ENCODE data around the gene TRIM69. TPM values are rescaled to one million over a fixed set of nuclear protein-coding genes. Genes with fewer than 3 reads are reported as not detected.
"Not testable (repeated sequence)": the region's sequence is repeated elsewhere in the genome, so short reads cannot be mapped to it uniquely, and the experiment has no call there.

TRIM69 gene
- total and polyA plus RNA-seq, 9 donors: 7.0 to 51.4 (median 19.7) TPM

GRCh38 chr15:44695294-44695693, 41.0 kb upstream of the TRIM69 start:
- Histone ChIP-seq H3K4me3 (no peak overlapping the region), H3K36me3 (no peaks in the 10 kb centered on the region), H3K27ac (no peak overlapping the region), H3K27me3 (no peaks in the 10 kb centered on the region), H3K4me1 (ENCODE audit: insufficient read depth) (no peaks in the 10 kb centered on the region), H3K9me3 (peaks cover 0 to 1% of the 10 kb centered on the region in 2 donors)
- 42 to 49% (median 43%) methylated on average over 3 of the region's 3 CpGs for WGBS, 3 donors
- TF ChIP-seq POLR2A (IDR thresholded peaks at IDR 0.05) (no peak), CTCF (IDR thresholded peaks at IDR 0.05) (no peak), EP300 (IDR thresholded peaks at IDR 0.05) (no peak)
- DNase-seq: no peak
- intact Hi-C loops (cut with DNase I): no loop called here

GRCh38 chr15:44697014-44697413, 39.3 kb upstream of the TRIM69 start:
- Histone ChIP-seq H3K4me3 (no peak overlapping the region), H3K9me3 (peaks cover 0 to 3% of the 10 kb centered on the region in 2 donors), H3K36me3 (no peaks in the 10 kb centered on the region), H3K27me3 (no peaks in the 10 kb centered on the region), H3K27ac (no peak overlapping the region), H3K4me1 (ENCODE audit: insufficient read depth) (no peaks in the 10 kb centered on the region)
- intact Hi-C loops (cut with DNase I): no loop called here
- no peak for DNase-seq
- no peak for TF ChIP-seq EP300 (IDR thresholded peaks at IDR 0.05)
- TF ChIP-seq POLR2A (IDR thresholded peaks at IDR 0.05): no peak
- TF ChIP-seq CTCF (IDR thresholded peaks at IDR 0.05): no peak

DNA sequence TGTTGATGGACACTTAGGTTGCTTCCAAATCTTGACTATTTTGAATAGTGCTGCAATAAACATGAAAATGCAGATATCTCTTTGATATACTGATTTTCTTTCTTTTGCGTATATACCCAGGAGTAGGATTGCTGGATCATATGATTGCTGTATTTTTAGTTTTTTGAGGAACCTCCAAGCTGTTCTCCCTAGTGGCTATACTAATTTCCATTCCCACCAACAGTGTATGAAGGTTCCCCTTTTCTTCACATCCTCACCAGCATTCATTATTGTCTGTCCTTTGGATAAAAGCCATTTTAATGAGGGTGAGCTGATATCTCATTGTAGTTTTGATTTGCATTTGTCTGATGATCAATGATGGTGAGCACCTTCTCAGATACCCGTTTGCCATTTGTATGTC, 37.7 kb upstream of the TRIM69 start:
- intact Hi-C loops (cut with DNase I): no loop called here
- H3K36me3 ChIP-seq: no peaks in the 10 kb centered on the region
- no peaks in the 10 kb centered on the region for H3K4me1 ChIP-seq (ENCODE audit: insufficient read depth)
- TF ChIP-seq POLR2A (IDR thresholded peaks at IDR 0.05) (no peak), EP300 (IDR thresholded peaks at IDR 0.05) (no peak), CTCF (IDR thresholded peaks at IDR 0.05) (no peak)
- peaks cover 0 to 3% of the 10 kb centered on the region in 2 donors for H3K9me3 ChIP-seq
- no peak overlapping the region for H3K27ac ChIP-seq
- WGBS, 3 donors: 82 to 91% (median 84%) methylated on average over 2 of the region's 2 CpGs
- no peak overlapping the region for H3K4me3 ChIP-seq
- H3K27me3 ChIP-seq: no peaks in the 10 kb centered on the region
- no peak for DNase-seq

GRCh38 chr15:44700676-44701075, 35.7 kb upstream of the TRIM69 start:
- H3K27ac ChIP-seq; H3K4me3 ChIP-seq; H3K4me1 ChIP-seq (ENCODE audit: insufficient read depth); H3K9me3 ChIP-seq; intact Hi-C loops (cut with DNase I); H3K27me3 ChIP-seq; H3K36me3 ChIP-seq; DNase-seq: not testable (repeated sequence)

DNA sequence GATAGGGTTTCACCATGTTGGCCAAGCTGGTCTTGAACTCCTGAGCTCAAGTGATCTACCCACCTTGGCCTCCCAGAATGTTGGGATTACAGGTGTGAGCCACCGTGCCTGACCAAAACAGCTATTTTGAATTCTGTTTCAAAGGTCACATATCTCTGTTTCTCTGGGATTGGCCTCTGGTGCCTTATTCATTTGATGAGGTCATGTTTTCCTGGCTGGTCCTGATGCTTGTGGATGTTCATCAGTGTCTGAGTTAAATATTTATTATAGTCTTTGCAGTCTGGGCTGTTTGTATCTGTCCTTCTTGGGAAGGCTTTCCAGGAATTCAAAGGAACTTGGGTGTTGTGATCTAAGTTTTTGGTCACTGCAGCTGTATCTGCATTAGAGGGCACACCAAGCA, 30.3 kb upstream of the TRIM69 start:
- WGBS, 3 donors: 74 to 92% (median 79%) methylated on average over 1 of the region's 1 CpG
- no peaks in the 10 kb centered on the region for H3K4me1 ChIP-seq (ENCODE audit: insufficient read depth)
- no peaks in the 10 kb centered on the region for H3K36me3 ChIP-seq
- no peak for DNase-seq
- H3K27me3 ChIP-seq: no peaks in the 10 kb centered on the region
- H3K4me3 ChIP-seq: no peak overlapping the region
- no peak overlapping the region for H3K27ac ChIP-seq
- TF ChIP-seq POLR2A (IDR thresholded peaks at IDR 0.05) (no peak), EP300 (IDR thresholded peaks at IDR 0.05) (no peak), CTCF (IDR thresholded peaks at IDR 0.05) (no peak)
- intact Hi-C loops (cut with DNase I): no loop called here
- no peaks in the 10 kb centered on the region for H3K9me3 ChIP-seq
